Kidney (tissue), 14 donors: ENCODE results near the gene TMEM147. TPM values are rescaled to one million over a fixed set of nuclear protein-coding genes. Genes with fewer than 3 reads are reported as not detected.

ENCODE experiments used
- DNase-seq, 5 donors: peaks; one replicate each; pipeline ENCODE4 v3.0.0-alpha.2; 2013 to 2020
- FAIRE-seq: peaks from 2 replicates; lab custom pipeline; 2012; peaks lifted over from hg19 to GRCh38; lab: Jason Lieb, UNC
- H3K27ac ChIP-seq, 2 donors: one replicate each; pipeline ENCODE4 v1.7.0; 2013; ENCODE audit warnings: low read depth in 2 of 2, low read length in 2 of 2, inconsistent platforms in 1 of 2
- H3K27me3 ChIP-seq: one replicate; pipeline ENCODE4 v1.7.1; 2013; ENCODE audit warnings: low read length, inconsistent platforms; ENCODE audit not compliant: control insufficient read depth, insufficient read depth
- H3K36me3 ChIP-seq, 3 donors: one replicate each; pipeline versions ENCODE4 v1.7.0 to v1.7.1; 2013; ENCODE audit warnings: low read length in 3 of 3, control low read depth in 1 of 3, inconsistent platforms in 1 of 3; ENCODE audit not compliant: insufficient read depth in 3 of 3, control insufficient read depth in 2 of 3
- H3K4me1 ChIP-seq, 3 donors: one replicate each; pipeline versions ENCODE4 v1.7.0 to v1.7.1; 2013; ENCODE audit warnings: low read length in 3 of 3, inconsistent platforms in 1 of 3, low read depth in 1 of 3; ENCODE audit not compliant: control insufficient read depth in 2 of 3, insufficient read depth in 2 of 3
- H3K4me3 ChIP-seq, 3 donors: one replicate each; pipeline versions ENCODE4 v1.7.0 to v1.8.1; 2013; ENCODE audit warnings: low read length in 3 of 3, control low read depth in 1 of 3, inconsistent platforms in 1 of 3
- H3K9ac ChIP-seq, 3 donors: one replicate each; pipeline versions ENCODE4 v1.7.0 to v1.7.1; 2013; ENCODE audit warnings: low read length in 3 of 3, control low read depth in 1 of 3, inconsistent platforms in 1 of 3
- H3K9me3 ChIP-seq, 3 donors: one replicate each; pipeline versions ENCODE4 v1.7.0 to v1.7.1; 2013; ENCODE audit warnings: low read length in 3 of 3, control low read depth in 1 of 3, inconsistent platforms in 1 of 3; ENCODE audit not compliant: control insufficient read depth in 2 of 3, insufficient read depth in 1 of 3
- CTCF ChIP-seq: IDR thresholded peaks from 3 replicates; pipeline ENCODE4 v1.5.1; 2012; ENCODE audit warnings: mild to moderate bottlenecking, moderate library complexity, borderline replicate concordance; ENCODE audit not compliant: insufficient read depth; ENCODE audit errors: extremely low read depth
- intact Hi-C: fragments of 100-400 bp; cut with DNase I; formaldehyde crosslinking; loops from one replicate; pipeline ENCODE4 v1.11.1; 2022
- polyA plus RNA-seq: library from polyadenylated mRNA; stranded (reverse); fragments of 350-450 nt; fragmentation: Illumina TruSeq; extraction: RNeasy Lipid Tissue Mini Kit (QIAGEN cat#74804); gene quantifications from one replicate; pipeline ENCODE4 v1.2.3, GENCODE V29; 2014; ENCODE audit warnings: low read depth, low replicate concordance; ENCODE audit not compliant: insufficient read depth
- total RNA-seq: library from RNA; stranded (reverse); fragmentation: NEBNext Ultra II Directional; extraction: Animal tissue kit (Norgen Biotek cat#: 25700); gene quantifications from one replicate; pipeline ENCODE4 v1.2.1, GENCODE V29; 2021
- donor health status: control.
- donor health status: control.
- donor health status: control.
- donor health status: control.
- donor health status: control.
- donor health status: DM: yes; HTN: yes; CAD: no.
- donor health status: Normal renal cell carcinoma (clear cell type).

TMEM147 gene
- total and polyA plus RNA-seq, 2 donors from 2014 or later, result 76.9 to 233 TPM

GRCh38 chr19:35561436-35561835, 16.0 kb downstream of the TMEM147 start:
- intact Hi-C loops, result no loop called here
- Histone ChIP-seq H3K9ac (no peak overlapping the region), H3K36me3 (no peaks in the 10 kb centered on the region), H3K27ac (no peak overlapping the region), H3K9me3 (no peaks in the 10 kb centered on the region), H3K27me3 (peaks cover 3% of the 10 kb centered on the region), H3K4me1 (peaks cover 0 to 2% (median 0%) of the 10 kb centered on the region in 3 donors), H3K4me3 (no peak overlapping the region)
- no peak for TF ChIP-seq CTCF
- FAIRE-seq, result no peak
- peak in 1 of 5 donors; percentile 31 for DNase-seq

- Histone ChIP-seq H3K4me1 (peaks cover 0 to 2% (median 0%) of the 10 kb centered on the region in 3 donors), H3K4me3 (no peak overlapping the region)
- FAIRE-seq, result no peak
Measured at GRCh38 chr19:35562336-35562735, 16.9 kb downstream of the TMEM147 start.

GRCh38 chr19:35562776-35563175, 17.4 kb downstream of the TMEM147 start:
- intact Hi-C loops, result no loop called here

More at GRCh38 chr19:35562336-35562735, 16.9 kb downstream of the TMEM147 start:
- H3K9me3 ChIP-seq, result no peaks in the 10 kb centered on the region
- no peak overlapping the region for H3K27ac ChIP-seq
- H3K27me3 ChIP-seq, result peaks cover 1% of the 10 kb centered on the region
- intact Hi-C loops, result no loop called here
- H3K9ac ChIP-seq, result no peak overlapping the region
- no peak for TF ChIP-seq CTCF
- peak in 1 of 5 donors; percentile 18 for DNase-seq
- H3K36me3 ChIP-seq, result no peaks in the 10 kb centered on the region

More at GRCh38 chr19:35562776-35563175, 17.4 kb downstream of the TMEM147 start:
- DNase-seq, result no peak
- Histone ChIP-seq H3K4me3 (no peak overlapping the region), H3K4me1 (no peaks in the 10 kb centered on the region), H3K27me3 (no peaks in the 10 kb centered on the region), H3K36me3 (no peaks in the 10 kb centered on the region), H3K9me3 (no peaks in the 10 kb centered on the region), H3K27ac (no peak overlapping the region), H3K9ac (no peak overlapping the region)
- FAIRE-seq, result no peak
- no peak for TF ChIP-seq CTCF
